Neural progenitor cell (in vitro differentiated cells): ENCODE results near the gene ATP11A. TPM values are rescaled to one million over a fixed set of nuclear protein-coding genes. Genes with fewer than 3 reads are reported as not detected.

ENCODE experiments used
- DNase-seq: peaks from one replicate; pipeline ENCODE4 v3.0.0-alpha.2; 2016; ENCODE audit warnings: low spot score
- H2AFZ ChIP-seq: fragments of 200-600 bp; sonication (generic); replicated peaks from 2 replicates; pipeline ENCODE4 v1.6.1; 2016; ENCODE audit warnings: antibody characterized with exemption
- H3F3A ChIP-seq: fragments of 200-600 bp; sonication (generic); 2 replicates; pipeline ENCODE4 v1.6.1; 2016; ENCODE audit warnings: antibody characterized with exemption, low read depth
- H3K27ac ChIP-seq: fragments of 200-600 bp; sonication (generic); 2 replicates; pipeline ENCODE4 v1.5.1; 2016; ENCODE audit warnings: mild to moderate bottlenecking
- H3K27me3 ChIP-seq: fragments of 200-600 bp; sonication (generic); 2 replicates; pipeline ENCODE4 v1.6.1; 2016; ENCODE audit warnings: mild to moderate bottlenecking, moderate library complexity
- H3K36me3 ChIP-seq: fragments of 200-600 bp; sonication (generic); 2 replicates; pipeline ENCODE4 v1.5.1; 2016
- H3K4me1 ChIP-seq: fragments of 200-600 bp; sonication (generic); 2 replicates; pipeline ENCODE4 v1.6.1; 2016; ENCODE audit warnings: mixed run types
- H3K4me2 ChIP-seq: fragments of 200-600 bp; sonication (generic); 2 replicates; pipeline ENCODE4 v1.6.1; 2016
- H3K4me3 ChIP-seq: fragments of 200-600 bp; sonication (generic); 2 replicates; pipeline ENCODE4 v1.5.1; 2016
- H3K79me2 ChIP-seq: fragments of 200-600 bp; sonication (generic); 2 replicates; pipeline ENCODE4 v1.6.1; 2016; ENCODE audit warnings: low read depth
- H3K9ac ChIP-seq: fragments of 200-600 bp; sonication (generic); 2 replicates; pipeline ENCODE4 v1.6.1; 2016
- H3K9me3 ChIP-seq: fragments of 200-600 bp; sonication (generic); 2 replicates; pipeline ENCODE4 v1.5.1; 2016; ENCODE audit warnings: low read depth
- H4K20me1 ChIP-seq: fragments of 200-600 bp; sonication (generic); 2 replicates; pipeline ENCODE4 v1.6.1; 2016; ENCODE audit warnings: low read depth
- H3K27ac Mint-ChIP-seq: 3 replicates; pipeline ENCODE4 v1.8.0; 2021; ENCODE audit warnings: mixed read lengths
- H3K27me3 Mint-ChIP-seq: 2 replicates; pipeline ENCODE4 v1.8.0; 2022; ENCODE audit warnings: low read depth, mild to moderate bottlenecking, inconsistent platforms, moderate library complexity, mixed read lengths; ENCODE audit not compliant: insufficient read depth
- H3K36me3 Mint-ChIP-seq: 3 replicates; pipeline ENCODE4 v1.8.0; 2021; ENCODE audit warnings: mixed read lengths
- H3K4me1 Mint-ChIP-seq: 3 replicates; pipeline ENCODE4 v1.8.0; 2021; ENCODE audit warnings: mixed read lengths
- H3K4me3 Mint-ChIP-seq: 3 replicates; pipeline ENCODE4 v1.8.0; 2021; ENCODE audit warnings: mild to moderate bottlenecking, moderate library complexity, mixed read lengths
- H3K9me3 Mint-ChIP-seq: 3 replicates; pipeline ENCODE4 v1.8.0; 2020; ENCODE audit warnings: mixed read lengths
- EZH2 ChIP-seq: fragments of 200-600 bp; sonication (generic); IDR thresholded peaks from 2 replicates; pipeline ENCODE4 v1.6.1; 2017; ENCODE audit warnings: antibody characterized with exemption, mild to moderate bottlenecking, moderate library complexity
- EZH2phosphoT487 ChIP-seq: fragments of 200-600 bp; sonication (generic); IDR thresholded peaks from 2 replicates; pipeline ENCODE4 v1.6.1; 2017; ENCODE audit warnings: antibody characterized with exemption
- total RNA-seq: library from RNA; depleted of rRNA; stranded (reverse); fragments of >200 nt; gene quantifications from 2 replicates; pipeline ENCODE4 v1.2.3, GENCODE V29; 2015; ENCODE audit warnings: low replicate concordance
- TF ChIP-seq, protein P1 (sequence below): fragments of 200-600 bp; sonication (generic); IDR thresholded peaks from 2 replicates; pipeline ENCODE4 v1.5.1; 2017; ENCODE audit warnings: antibody characterized with exemption, mild to moderate bottlenecking

Gene ATP11A
- total RNA-seq, 1 donor from 2014 or later, result 12.6 TPM

DNA sequence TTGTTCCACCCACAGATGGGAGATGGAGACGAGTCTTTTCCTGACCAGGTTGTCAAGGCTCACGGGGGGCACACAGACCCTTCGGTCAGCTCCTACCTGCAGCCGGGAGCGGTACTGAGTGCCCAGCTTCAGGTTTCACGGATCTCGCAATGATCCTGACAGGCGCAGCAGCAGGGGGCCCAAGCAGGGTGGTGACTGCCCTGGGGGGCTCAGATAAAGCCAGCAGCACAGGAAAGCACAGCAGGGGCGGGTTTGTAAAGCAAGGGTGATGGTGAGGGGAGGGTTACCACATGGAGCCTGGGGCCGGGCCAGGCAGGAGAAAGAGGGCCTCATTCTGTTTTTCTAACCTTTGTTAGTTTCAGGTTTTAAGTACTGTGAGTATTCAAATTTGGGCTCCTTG is 41.7 kb upstream of the ATP11A start:
- Histone ChIP-seq H3K4me3 (no peak overlapping the region), H3K79me2 (no peaks in the 10 kb centered on the region), H3K27me3 (no peaks in the 10 kb centered on the region), H3K9ac (no peak overlapping the region), H3K9me3 (no peaks in the 10 kb centered on the region), H3K27ac (no peak overlapping the region), H3K4me1 (peaks cover 3% of the 10 kb centered on the region), H3K4me2 (no peak overlapping the region), H3F3A (no peaks in the 10 kb centered on the region), H2AFZ (no peak overlapping the region), H4K20me1 (no peaks in the 10 kb centered on the region), H3K36me3 (no peaks in the 10 kb centered on the region)
- H3K36me3 Mint-ChIP-seq, result no peaks in the 10 kb centered on the region
- H3K27ac Mint-ChIP-seq, result no peak overlapping the region
- no peak overlapping the region for H3K4me3 Mint-ChIP-seq
- peaks cover 14% of the 10 kb centered on the region for H3K27me3 Mint-ChIP-seq
- TF ChIP-seq, protein P1, sequence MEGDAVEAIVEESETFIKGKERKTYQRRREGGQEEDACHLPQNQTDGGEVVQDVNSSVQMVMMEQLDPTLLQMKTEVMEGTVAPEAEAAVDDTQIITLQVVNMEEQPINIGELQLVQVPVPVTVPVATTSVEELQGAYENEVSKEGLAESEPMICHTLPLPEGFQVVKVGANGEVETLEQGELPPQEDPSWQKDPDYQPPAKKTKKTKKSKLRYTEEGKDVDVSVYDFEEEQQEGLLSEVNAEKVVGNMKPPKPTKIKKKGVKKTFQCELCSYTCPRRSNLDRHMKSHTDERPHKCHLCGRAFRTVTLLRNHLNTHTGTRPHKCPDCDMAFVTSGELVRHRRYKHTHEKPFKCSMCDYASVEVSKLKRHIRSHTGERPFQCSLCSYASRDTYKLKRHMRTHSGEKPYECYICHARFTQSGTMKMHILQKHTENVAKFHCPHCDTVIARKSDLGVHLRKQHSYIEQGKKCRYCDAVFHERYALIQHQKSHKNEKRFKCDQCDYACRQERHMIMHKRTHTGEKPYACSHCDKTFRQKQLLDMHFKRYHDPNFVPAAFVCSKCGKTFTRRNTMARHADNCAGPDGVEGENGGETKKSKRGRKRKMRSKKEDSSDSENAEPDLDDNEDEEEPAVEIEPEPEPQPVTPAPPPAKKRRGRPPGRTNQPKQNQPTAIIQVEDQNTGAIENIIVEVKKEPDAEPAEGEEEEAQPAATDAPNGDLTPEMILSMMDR, result no peak
- TF ChIP-seq EZH2 (no peak), EZH2phosphoT487 (no peak)
- H3K4me1 Mint-ChIP-seq, result peaks cover 23% of the 10 kb centered on the region
- no peak for DNase-seq
- peaks cover 6% of the 10 kb centered on the region for H3K9me3 Mint-ChIP-seq

DNA sequence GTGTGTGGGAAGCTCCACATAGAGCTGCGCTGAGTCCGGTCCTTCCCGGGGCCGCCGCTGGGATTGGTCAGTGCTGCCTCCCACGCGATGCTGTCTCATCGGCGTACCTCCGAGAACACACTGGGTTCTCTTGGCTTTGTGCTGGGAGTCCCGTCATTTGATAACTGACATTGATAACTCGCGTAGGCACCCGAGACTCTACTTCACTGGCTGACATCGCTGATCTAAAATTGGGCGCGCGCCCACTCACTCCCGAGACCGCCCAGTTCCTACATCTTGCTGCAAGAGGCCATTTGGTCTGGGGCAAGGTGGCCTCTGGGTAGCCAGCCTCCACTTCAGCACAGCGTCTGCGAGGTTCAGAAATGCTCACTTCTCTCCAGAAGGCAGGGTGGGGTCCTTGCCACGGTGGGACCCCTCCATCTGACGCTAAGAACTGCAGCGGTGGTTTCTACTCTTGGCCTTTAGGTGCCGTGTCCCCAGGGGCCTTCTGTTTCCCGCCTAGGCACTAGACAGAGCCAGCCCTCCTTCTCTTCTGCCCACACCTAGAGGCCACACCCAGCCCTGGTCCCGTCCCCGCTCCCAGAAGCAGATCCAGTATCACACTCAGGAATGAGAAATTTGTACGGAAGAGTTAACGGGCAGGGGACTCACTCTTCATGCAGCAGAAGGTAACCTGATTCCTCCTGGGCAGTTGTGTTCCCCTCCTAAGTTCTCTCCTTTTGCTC is 40.7 kb upstream of the ATP11A start:
- no peak overlapping the region for H3K4me2 ChIP-seq
- Mint-ChIP-seq H3K4me3 (no peak overlapping the region), H3K4me1 (peaks cover 23% of the 10 kb centered on the region), H3K9me3 (peaks cover 6% of the 10 kb centered on the region), H3K27me3 (peaks cover 14% of the 10 kb centered on the region), H3K36me3 (no peaks in the 10 kb centered on the region), H3K27ac (no peak overlapping the region)
- H3K9me3 ChIP-seq, result no peaks in the 10 kb centered on the region
- no peak overlapping the region for H2AFZ ChIP-seq
- H3K4me1 ChIP-seq, result peaks cover 6% of the 10 kb centered on the region
- no peaks in the 10 kb centered on the region for H3K79me2 ChIP-seq
- H3K36me3 ChIP-seq, result no peaks in the 10 kb centered on the region
- no peak overlapping the region for H3K4me3 ChIP-seq
- H3F3A ChIP-seq, result no peaks in the 10 kb centered on the region
- H3K27me3 ChIP-seq, result no peaks in the 10 kb centered on the region
- H4K20me1 ChIP-seq, result no peaks in the 10 kb centered on the region
- H3K27ac ChIP-seq, result no peak overlapping the region
- H3K9ac ChIP-seq, result no peak overlapping the region
- TF ChIP-seq, protein P1, result no peak
- TF ChIP-seq EZH2phosphoT487 (no peak), EZH2 (no peak)
- DNase-seq, result no peak

DNA sequence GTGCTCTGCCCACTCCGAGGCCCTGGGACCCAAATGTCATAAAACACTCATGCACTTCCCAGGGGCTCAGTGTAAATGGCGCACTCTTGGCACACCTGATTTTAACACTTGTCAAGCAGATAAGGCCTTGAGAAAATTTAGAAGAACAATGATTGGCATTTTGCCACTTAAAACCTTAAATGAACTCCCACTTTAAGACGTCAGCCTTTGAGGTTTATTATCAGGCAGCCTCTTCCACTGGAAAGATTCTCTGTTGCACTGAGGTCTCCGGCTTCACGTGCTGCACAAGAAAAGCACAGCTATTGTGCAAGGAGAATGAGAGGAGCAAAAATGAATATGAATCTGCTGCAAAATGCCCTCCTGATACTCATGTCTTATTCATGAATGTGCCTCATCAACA is 38.5 kb upstream of the ATP11A start:
- TF ChIP-seq, protein P1, result no peak
- TF ChIP-seq EZH2phosphoT487 (no peak), EZH2 (no peak)
- H3K27me3 Mint-ChIP-seq, result peaks cover 10% of the 10 kb centered on the region

More for the DNA sequence above, 38.5 kb upstream of the ATP11A start:
- Histone ChIP-seq H3K9ac (no peak overlapping the region), H3K4me1 (peaks cover 6% of the 10 kb centered on the region), H2AFZ (no peak overlapping the region), H3K4me2 (no peak overlapping the region), H3K36me3 (no peaks in the 10 kb centered on the region), H3K27me3 (no peaks in the 10 kb centered on the region), H3K79me2 (no peaks in the 10 kb centered on the region), H4K20me1 (no peaks in the 10 kb centered on the region), H3K27ac (no peak overlapping the region), H3K4me3 (no peak overlapping the region), H3K9me3 (no peaks in the 10 kb centered on the region), H3F3A (no peaks in the 10 kb centered on the region)
- Mint-ChIP-seq H3K9me3 (peaks cover 6% of the 10 kb centered on the region), H3K4me1 (peaks cover 23% of the 10 kb centered on the region), H3K36me3 (no peaks in the 10 kb centered on the region), H3K27ac (no peak overlapping the region), H3K4me3 (no peak overlapping the region)
- DNase-seq, result no peak
